ENCODE results near the gene TNFSF11.

- TF ChIP-seq CTCF (IDR thresholded peaks at IDR 0.05) (no peak), POLR2A (IDR thresholded peaks at IDR 0.05) (no peak)
Observed at GRCh38 chr13:42543215-42543797, 30.6 kb upstream of the TNFSF11 start.
